NCI-H1417 treated with DMSO at 0.1 percent for 48 hours (cell line): ENCODE measurements around the gene IGFLR1.
A peak's percentile ranks its signal among the peaks of the same experiment; 100 is the strongest.
"Not testable (repeated sequence)": the region's sequence is repeated elsewhere in the genome, so short reads cannot be mapped to it uniquely, and the experiment has no call there.

ENCODE experiments used
- DNase-seq: peaks from one replicate; lab custom pipeline; 2025; lab: John Stamatoyannopoulos, UW

Gene IGFLR1

DNA sequence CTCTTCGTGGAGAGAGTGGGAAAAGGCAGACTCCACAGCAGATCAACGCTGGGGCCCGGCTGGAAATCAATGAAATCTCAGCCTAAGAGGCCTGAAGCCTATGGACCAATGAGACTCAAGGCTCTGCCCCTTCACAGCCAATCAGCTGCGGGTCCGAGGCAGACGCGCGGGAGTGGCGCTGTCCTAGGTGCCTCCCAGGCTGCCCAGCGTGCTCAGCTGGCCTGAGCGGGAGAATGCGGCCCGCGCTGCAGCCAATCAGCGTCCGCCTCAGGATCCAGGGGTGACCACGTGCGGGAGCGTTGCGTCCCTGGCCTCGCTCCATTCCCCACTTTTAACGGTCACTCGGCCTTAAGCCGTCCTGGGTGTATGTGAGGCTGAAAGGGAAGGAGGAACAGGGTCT lies 38.0 kb downstream of the IGFLR1 start, which contains the start of gene ZBTB32:
Gene ZBTB32 (plus strand): TSS at position 341 of the 400 bp plus-strand sequence. CDS start 10,069 bp downstream, outside the sequence.
- no peak for DNase-seq

GRCh38 chr19:35703343-35703742 lies 38.9 kb downstream of the IGFLR1 start:
- no peak for DNase-seq

- DNase-seq: peak; percentile 84
Measured at GRCh38 chr19:35702223-35703012, 39.8 kb downstream of the IGFLR1 start.

DNA sequence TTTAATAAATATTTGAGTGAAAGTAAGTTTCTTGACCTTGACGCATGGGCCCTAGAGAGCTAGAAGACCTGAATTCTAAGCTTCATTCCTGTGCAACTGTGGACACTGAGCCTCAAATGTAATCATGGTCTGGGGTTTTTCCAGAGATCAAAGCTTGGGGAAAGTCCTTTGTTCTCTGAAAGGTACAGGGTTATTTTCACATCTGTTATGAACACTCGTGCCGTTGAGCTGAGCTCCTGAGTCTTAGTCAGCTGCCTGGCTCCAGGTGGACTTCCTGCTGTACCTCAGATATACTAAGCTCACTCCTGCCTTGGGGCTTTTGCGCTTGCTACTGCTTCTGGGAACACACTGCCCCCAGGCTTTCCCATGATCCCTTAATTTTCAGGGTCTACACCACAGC lies 45.4 kb downstream of the IGFLR1 start:
- DNase-seq: no peak

GRCh38 chr19:35695895-35696422 lies 46.3 kb downstream of the IGFLR1 start:
- DNase-seq: no peak

DNA sequence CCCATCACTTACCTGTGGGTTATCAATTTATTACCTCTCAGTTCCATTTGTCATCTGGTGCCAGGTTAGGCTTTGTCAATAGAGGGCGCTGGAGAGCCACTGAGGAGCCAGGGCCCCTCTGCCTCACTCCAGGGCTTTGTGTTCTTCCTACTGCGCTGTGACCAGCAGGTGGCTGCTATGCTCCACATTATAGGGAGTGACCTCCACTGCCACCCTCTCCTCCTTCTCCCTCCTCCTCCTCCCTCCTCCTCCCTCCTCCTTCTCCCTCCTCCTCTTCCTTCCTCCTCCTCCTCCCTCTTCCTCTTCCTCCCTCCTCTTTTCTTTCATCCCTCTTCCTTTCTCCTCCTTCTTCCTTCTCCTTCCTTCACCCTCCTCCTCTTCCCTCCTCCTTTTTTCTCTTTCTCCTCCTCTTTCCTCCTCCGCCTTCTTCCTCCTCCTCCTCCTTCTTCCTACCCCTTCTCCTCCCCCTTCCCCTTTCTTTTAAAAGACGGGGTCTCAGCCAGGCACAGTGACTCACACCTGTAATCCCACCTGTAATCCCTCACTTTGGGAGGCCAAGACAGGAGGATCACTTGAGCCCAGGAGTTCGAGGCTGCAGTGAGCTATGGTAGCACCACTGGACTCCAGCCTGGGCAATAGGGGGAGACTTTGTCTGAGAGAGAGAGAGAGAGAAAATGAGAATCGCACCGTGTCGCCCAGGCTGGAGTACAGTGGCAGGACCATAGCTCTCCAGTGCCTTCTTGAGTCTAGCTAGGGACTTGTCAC lies 48.2 kb downstream of the IGFLR1 start:
- peak; percentile 56 for DNase-seq

- DNase-seq: no peak
Measured at GRCh38 chr19:35693422-35693821, 48.8 kb downstream of the IGFLR1 start.

GRCh38 chr19:35692010-35692409 lies 50.2 kb downstream of the IGFLR1 start:
- DNase-seq: no peak

DNA sequence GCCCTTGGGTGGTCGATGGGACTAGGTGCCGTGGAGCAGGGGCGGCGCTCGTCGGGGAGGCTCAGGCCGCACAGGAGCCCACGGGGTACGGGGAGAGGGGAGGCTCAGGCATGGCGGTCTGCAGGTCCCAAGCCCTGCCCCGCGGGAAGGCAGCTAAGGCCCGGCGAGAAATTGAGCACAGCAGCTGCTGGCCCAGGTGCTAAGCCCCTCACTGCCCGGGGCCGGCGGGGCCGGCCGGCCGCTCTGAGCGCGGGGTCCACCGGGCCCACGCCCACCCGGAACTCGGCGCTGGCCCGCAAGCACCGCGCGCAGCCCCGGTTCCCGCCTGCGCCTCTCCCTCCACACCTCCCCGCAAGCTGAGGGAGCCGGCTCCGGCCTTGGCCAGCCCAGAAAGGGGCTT lies 51.1 kb downstream of the IGFLR1 start:
- not testable (repeated sequence) for DNase-seq

GRCh38 chr19:35689836-35690235 lies 52.4 kb downstream of the IGFLR1 start:
- DNase-seq: no peak
